HCT116 (cell line): ENCODE data around the gene KCNK3.

Source experiments
- EZH2phosphoT487 ChIP-seq: fragments of 200-600 bp; IDR thresholded peaks from 2 replicates; pipeline ENCODE4 v1.6.1; 2018; ENCODE audit warnings: antibody characterized with exemption, borderline replicate concordance
- MAX ChIP-seq: IDR thresholded peaks from 2 replicates; pipeline ENCODE4 v1.6.1; 2012
- TF ChIP-seq, protein P1 (sequence below), 3 experiments: fragments of 200-600 bp in 1 of 3; sonication (generic) in 1 of 3; IDR thresholded peaks in 2 of 3; conservative IDR thresholded peaks in 1 of 3; 2 replicates each; pipeline ENCODE4 v1.5.1; 2012 to 2017; ENCODE audit warnings: low read depth in 2 of 3, low read length in 2 of 3, antibody characterized with exemption in 1 of 3, borderline replicate concordance in 1 of 3, control low read depth in 1 of 3, mild to moderate bottlenecking in 1 of 3, mixed read lengths in 1 of 3, mixed run types in 1 of 3, moderate library complexity in 1 of 3; ENCODE audit not compliant: insufficient read depth in 1 of 3

DNA sequence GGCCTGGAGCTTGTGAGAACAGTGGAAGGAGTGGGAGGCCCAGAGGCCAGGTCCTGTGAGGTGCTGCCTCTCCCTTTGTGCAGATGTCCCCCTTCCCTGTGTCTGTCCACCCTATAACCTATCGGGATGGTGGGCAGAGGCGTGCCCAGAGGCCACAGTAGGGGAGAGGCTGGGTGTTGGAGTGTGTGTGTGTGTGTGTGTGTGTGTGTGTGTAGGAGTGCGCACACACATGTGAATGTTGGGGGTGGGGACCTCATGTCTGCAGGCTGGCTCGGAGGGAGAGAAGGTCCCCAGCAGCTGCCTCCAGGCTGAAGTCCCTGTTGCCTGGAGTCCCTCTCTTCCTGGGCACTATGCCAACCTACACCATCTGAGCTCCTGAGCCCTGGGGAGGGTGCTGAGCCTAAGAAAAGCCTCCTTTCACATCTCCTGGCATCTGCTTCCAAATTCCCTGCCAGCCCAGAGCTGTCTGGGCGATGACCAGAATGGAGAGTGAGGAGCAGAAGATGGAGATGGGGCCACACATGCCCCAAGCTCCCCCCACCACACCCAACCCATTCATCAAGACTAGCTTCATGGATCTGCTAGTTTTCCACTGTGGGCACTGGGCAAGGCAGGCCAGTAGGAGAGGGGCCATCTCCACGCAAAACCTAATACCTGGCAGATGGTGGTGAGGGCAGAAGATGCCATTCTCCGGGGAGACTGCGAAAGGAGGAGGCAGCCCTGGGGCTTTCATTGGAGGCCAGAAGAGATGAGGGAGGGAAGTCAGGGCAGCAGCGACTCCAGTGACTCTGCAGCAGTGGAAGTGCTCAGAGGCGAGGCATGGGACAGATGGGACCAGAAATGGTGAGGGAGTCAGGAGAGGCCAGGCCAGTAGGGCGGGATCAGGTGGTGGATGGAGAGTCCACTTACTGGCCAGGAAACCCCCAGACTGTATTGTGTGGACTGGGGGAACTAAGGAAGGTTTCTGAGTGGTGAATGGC, 20.3 kb downstream of the KCNK3 start:
- TF ChIP-seq, protein P1, sequence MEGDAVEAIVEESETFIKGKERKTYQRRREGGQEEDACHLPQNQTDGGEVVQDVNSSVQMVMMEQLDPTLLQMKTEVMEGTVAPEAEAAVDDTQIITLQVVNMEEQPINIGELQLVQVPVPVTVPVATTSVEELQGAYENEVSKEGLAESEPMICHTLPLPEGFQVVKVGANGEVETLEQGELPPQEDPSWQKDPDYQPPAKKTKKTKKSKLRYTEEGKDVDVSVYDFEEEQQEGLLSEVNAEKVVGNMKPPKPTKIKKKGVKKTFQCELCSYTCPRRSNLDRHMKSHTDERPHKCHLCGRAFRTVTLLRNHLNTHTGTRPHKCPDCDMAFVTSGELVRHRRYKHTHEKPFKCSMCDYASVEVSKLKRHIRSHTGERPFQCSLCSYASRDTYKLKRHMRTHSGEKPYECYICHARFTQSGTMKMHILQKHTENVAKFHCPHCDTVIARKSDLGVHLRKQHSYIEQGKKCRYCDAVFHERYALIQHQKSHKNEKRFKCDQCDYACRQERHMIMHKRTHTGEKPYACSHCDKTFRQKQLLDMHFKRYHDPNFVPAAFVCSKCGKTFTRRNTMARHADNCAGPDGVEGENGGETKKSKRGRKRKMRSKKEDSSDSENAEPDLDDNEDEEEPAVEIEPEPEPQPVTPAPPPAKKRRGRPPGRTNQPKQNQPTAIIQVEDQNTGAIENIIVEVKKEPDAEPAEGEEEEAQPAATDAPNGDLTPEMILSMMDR (IDR thresholded peaks at IDR 0.05 in 2 of 3, conservative IDR thresholded peaks at IDR 0.05 in 1 of 3; ENCODE audit: borderline replicate concordance in 1 of 3, insufficient read depth in 1 of 3, low read depth in 2 of 3, low read length in 2 of 3) = no peak
- TF ChIP-seq EZH2phosphoT487 (no peak), MAX (no peak)
